NCI-H524 treated with DMSO at 0.1 percent for 48 hours (cell line): ENCODE measurements around the gene PTPN7.
"Not testable (repeated sequence)": the region's sequence is repeated elsewhere in the genome, so short reads cannot be mapped to it uniquely, and the experiment has no call there.

Experiments used
- DNase-seq: peaks from one replicate; lab custom pipeline; 2025; lab: John Stamatoyannopoulos, UW

Gene PTPN7

GRCh38 chr1:202152399-202152798, 8.0 kb downstream of the PTPN7 start:
- no peak for DNase-seq

- no peak for DNase-seq
These were observed 9.4 kb downstream of the PTPN7 start for GRCh38 chr1:202151045-202151444.

- no peak for DNase-seq
These were observed 9.8 kb downstream of the PTPN7 start for GRCh38 chr1:202150602-202151001.

GRCh38 chr1:202150187-202150586, 10.2 kb downstream of the PTPN7 start:
- no peak for DNase-seq

- no peak for DNase-seq
These were observed 10.8 kb downstream of the PTPN7 start for GRCh38 chr1:202149566-202149965.

GRCh38 chr1:202148391-202148790, 12.0 kb downstream of the PTPN7 start:
- no peak for DNase-seq

- no peak for DNase-seq
These were observed 13.4 kb downstream of the PTPN7 start for GRCh38 chr1:202146993-202147392.

GRCh38 chr1:202146279-202146678, 14.1 kb downstream of the PTPN7 start:
- no peak for DNase-seq

- DNase-seq: not testable (repeated sequence)
These were observed 14.7 kb downstream of the PTPN7 start for GRCh38 chr1:202145744-202146140.

- DNase-seq: no peak
These were observed 15.2 kb downstream of the PTPN7 start for GRCh38 chr1:202145068-202145743.

- DNase-seq: no peak
These were observed 15.9 kb downstream of the PTPN7 start, which contains the start of gene ARL8A for GRCh38 chr1:202144402-202145067. Gene ARL8A (minus strand): TSS chr1:202144737. CDS start chr1:202144572, 165 bp downstream.

GRCh38 chr1:202143768-202144401, 16.5 kb downstream of the PTPN7 start:
- DNase-seq: no peak

GRCh38 chr1:202143011-202143767, 17.2 kb downstream of the PTPN7 start:
- DNase-seq: no peak

GRCh38 chr1:202141468-202141867, 18.9 kb downstream of the PTPN7 start:
- DNase-seq: not testable (repeated sequence)

GRCh38 chr1:202140833-202141232, 19.6 kb downstream of the PTPN7 start:
- DNase-seq: no peak

GRCh38 chr1:202135221-202135721, 25.1 kb downstream of the PTPN7 start:
- DNase-seq: no peak

- no peak for DNase-seq
These were observed 25.7 kb downstream of the PTPN7 start for GRCh38 chr1:202134645-202135172.

- no peak for DNase-seq
These were observed 26.4 kb downstream of the PTPN7 start for GRCh38 chr1:202133989-202134388.

GRCh38 chr1:202133496-202133895, 26.9 kb downstream of the PTPN7 start:
- no peak for DNase-seq

- DNase-seq: no peak
These were observed 27.4 kb downstream of the PTPN7 start for GRCh38 chr1:202133001-202133400.

- DNase-seq: no peak
These were observed 28.2 kb downstream of the PTPN7 start for GRCh38 chr1:202131956-202132821.
